Inflammatory macrophage treated with lipopolysaccharide for 4 hours (primary cell): ENCODE data around the gene TMEM178B.

ENCODE experiments used
- DNase-seq: peaks from one replicate; pipeline ENCODE4 v3.0.0-alpha.2; 2020

Gene TMEM178B

GRCh38 chr7:141225916-141226618 lies 152.2 kb downstream of the TMEM178B start:
- DNase-seq: no peak

- no peak for DNase-seq
Measured at GRCh38 chr7:141227454-141227853, 153.6 kb downstream of the TMEM178B start.

GRCh38 chr7:141228482-141228881 lies 154.6 kb downstream of the TMEM178B start:
- no peak for DNase-seq

GRCh38 chr7:141231018-141231792 lies 157.3 kb downstream of the TMEM178B start:
- no peak for DNase-seq

- DNase-seq: no peak
Measured at GRCh38 chr7:141232286-141233051, 158.6 kb downstream of the TMEM178B start.

- DNase-seq: no peak
Measured at GRCh38 chr7:141234335-141235105, 160.7 kb downstream of the TMEM178B start.

- no peak for DNase-seq
Measured at GRCh38 chr7:141235656-141236055, 161.8 kb downstream of the TMEM178B start.

GRCh38 chr7:141238596-141239243 lies 164.9 kb downstream of the TMEM178B start:
- DNase-seq: no peak

GRCh38 chr7:141239661-141240060 lies 165.8 kb downstream of the TMEM178B start:
- no peak for DNase-seq

GRCh38 chr7:141242568-141242967 lies 168.7 kb downstream of the TMEM178B start:
- no peak for DNase-seq

GRCh38 chr7:141243368-141243767 lies 169.5 kb downstream of the TMEM178B start:
- no peak for DNase-seq

- no peak for DNase-seq
Measured at GRCh38 chr7:141244435-141244834, 170.6 kb downstream of the TMEM178B start.

GRCh38 chr7:141246426-141246825 lies 172.6 kb downstream of the TMEM178B start:
- no peak for DNase-seq

- no peak for DNase-seq
Measured at GRCh38 chr7:141251180-141251579, 177.3 kb downstream of the TMEM178B start.

- DNase-seq: no peak
Measured at GRCh38 chr7:141251957-141252356, 178.1 kb downstream of the TMEM178B start.

- no peak for DNase-seq
Measured at GRCh38 chr7:141257597-141257996, 183.7 kb downstream of the TMEM178B start.

- no peak for DNase-seq
Measured at GRCh38 chr7:141258559-141258958, 184.7 kb downstream of the TMEM178B start.

GRCh38 chr7:141262101-141263090 lies 188.5 kb downstream of the TMEM178B start:
- DNase-seq: no peak

- no peak for DNase-seq
Measured at GRCh38 chr7:141263508-141263907, 189.6 kb downstream of the TMEM178B start.

GRCh38 chr7:141263983-141264382 lies 190.1 kb downstream of the TMEM178B start:
- DNase-seq: no peak

GRCh38 chr7:141264511-141264910 lies 190.6 kb downstream of the TMEM178B start:
- DNase-seq: no peak
